Activated CD4-positive, alpha-beta T cell treated with anti-CD3 and anti-CD28 coated beads, Interleukin-2, amount 50 U/mL, for 4 hours (primary cell): Measurements from ENCODE around the gene THADA.
"Not testable (repeated sequence)": the region's sequence is repeated elsewhere in the genome, so short reads cannot be mapped to it uniquely, and the experiment has no call there.

Experiments used
- DNase-seq, 2 experiments: peaks; one replicate each; pipeline ENCODE4 v3.0.0-alpha.2; 2020

The THADA gene

GRCh38 chr2:43317680-43318079 lies 278.2 kb downstream of the THADA start:
- DNase-seq: no peak

GRCh38 chr2:43317194-43317593 lies 278.6 kb downstream of the THADA start:
- DNase-seq: no peak

- no peak for DNase-seq
These were observed 280.4 kb downstream of the THADA start for GRCh38 chr2:43315482-43315881.

- DNase-seq: no peak
These were observed 281.4 kb downstream of the THADA start for GRCh38 chr2:43314299-43314927.

GRCh38 chr2:43313642-43314017 lies 282.2 kb downstream of the THADA start:
- DNase-seq: no peak

- no peak for DNase-seq
These were observed 282.8 kb downstream of the THADA start for GRCh38 chr2:43312755-43313641.

- no peak for DNase-seq
These were observed 284.6 kb downstream of the THADA start for GRCh38 chr2:43311276-43311675.

GRCh38 chr2:43309935-43310334 lies 285.9 kb downstream of the THADA start:
- DNase-seq: no peak

GRCh38 chr2:43307973-43308372 lies 287.9 kb downstream of the THADA start:
- DNase-seq: no peak

GRCh38 chr2:43307046-43307445 lies 288.8 kb downstream of the THADA start:
- DNase-seq: no peak

GRCh38 chr2:43306197-43306596 lies 289.6 kb downstream of the THADA start:
- no peak for DNase-seq

GRCh38 chr2:43305517-43305916 lies 290.3 kb downstream of the THADA start:
- DNase-seq: no peak

GRCh38 chr2:43305012-43305411 lies 290.8 kb downstream of the THADA start:
- DNase-seq: no peak

GRCh38 chr2:43303889-43304288 lies 291.9 kb downstream of the THADA start:
- DNase-seq: no peak

GRCh38 chr2:43302961-43303494 lies 292.8 kb downstream of the THADA start:
- no peak for DNase-seq

- DNase-seq: no peak
These were observed 293.5 kb downstream of the THADA start for GRCh38 chr2:43302182-43302960.

- DNase-seq: no peak
These were observed 294.9 kb downstream of the THADA start for GRCh38 chr2:43300781-43301583.

GRCh38 chr2:43300222-43300621 lies 295.6 kb downstream of the THADA start:
- DNase-seq: no peak

- no peak for DNase-seq
These were observed 297.3 kb downstream of the THADA start for GRCh38 chr2:43298500-43298899.

GRCh38 chr2:43297740-43298139 lies 298.1 kb downstream of the THADA start:
- DNase-seq: not testable (repeated sequence)

GRCh38 chr2:43294973-43295603 lies 300.8 kb downstream of the THADA start:
- no peak for DNase-seq
